Osteocyte (in vitro differentiated cells): ENCODE results near the gene GRHL3. TPM values are rescaled to one million over a fixed set of nuclear protein-coding genes. Genes with fewer than 3 reads are reported as not detected.

Experiments used
- DNase-seq: peaks from one replicate; pipeline ENCODE4 v3.0.0; 2021; ENCODE audit warnings: mixed read lengths; ENCODE audit not compliant: unreplicated experiment; ENCODE audit errors: extremely low spot score
- H3K27ac Mint-ChIP-seq: one replicate; pipeline ENCODE4 v1.8.0; 2021; ENCODE audit warnings: mild to moderate bottlenecking, mixed read lengths; ENCODE audit not compliant: unreplicated experiment
- H3K27me3 Mint-ChIP-seq: one replicate; pipeline ENCODE4 v1.8.0; 2021; ENCODE audit warnings: mixed read lengths; ENCODE audit not compliant: unreplicated experiment
- H3K36me3 Mint-ChIP-seq: one replicate; pipeline ENCODE4 v1.8.0; 2021; ENCODE audit warnings: mixed read lengths; ENCODE audit not compliant: unreplicated experiment
- H3K4me1 Mint-ChIP-seq: one replicate; pipeline ENCODE4 v1.8.0; 2021; ENCODE audit warnings: mixed read lengths; ENCODE audit not compliant: unreplicated experiment
- H3K4me3 Mint-ChIP-seq: one replicate; pipeline ENCODE4 v1.8.0; 2021; ENCODE audit warnings: mild to moderate bottlenecking, moderate library complexity, mixed read lengths; ENCODE audit not compliant: unreplicated experiment
- H3K9me3 Mint-ChIP-seq: one replicate; pipeline ENCODE4 v1.8.0; 2021; ENCODE audit warnings: mixed read lengths; ENCODE audit not compliant: unreplicated experiment
- CTCF ChIP-seq: fragments of 200-600 bp; sonication (generic); IDR thresholded peaks from 2 replicates; pipeline ENCODE4 v1.5.0; 2021; ENCODE audit warnings: antibody characterized with exemption, mild to moderate bottlenecking, moderate library complexity
- total RNA-seq: library from RNA; stranded (reverse); gene quantifications from 2 replicates; pipeline ENCODE4 v1.2.1, GENCODE V29; 2021

GRHL3 gene
- total RNA-seq, 1 donor from 2014 or later: not detected

GRCh38 chr1:24403806-24404205 lies 84.6 kb downstream of the GRHL3 start:
- H3K4me1 Mint-ChIP-seq: no peaks in the 10 kb centered on the region
- H3K27ac Mint-ChIP-seq: no peak overlapping the region
- peaks cover 5% of the 10 kb centered on the region for H3K9me3 Mint-ChIP-seq
- no peak for TF ChIP-seq CTCF
- H3K4me3 Mint-ChIP-seq: no peak overlapping the region
- no peak for DNase-seq
- peaks cover 13% of the 10 kb centered on the region for H3K36me3 Mint-ChIP-seq
- H3K27me3 Mint-ChIP-seq: no peaks in the 10 kb centered on the region

Other genes with a start within 250 kb of the GRHL3 start
- gene MYOM3, start 207.2 kb upstream of the GRHL3 start, total RNA-seq: not detected in 2 replicates
- gene IL22RA1, start 176.2 kb upstream of the GRHL3 start, total RNA-seq: not detected in 2 replicates
- gene IFNLR1, start 132.1 kb upstream of the GRHL3 start, total RNA-seq: 0.16 TPM in 1 of 2 replicates, not detected in the other
- 5.3 and 5.4 TPM in 2 replicates for gene STPG1, start 94.4 kb downstream of the GRHL3 start, total RNA-seq
- 25.8 and 28.4 TPM in 2 replicates for gene NIPAL3, start 96.4 kb downstream of the GRHL3 start, total RNA-seq
- 9.8 and 10.3 TPM in 2 replicates for gene RCAN3, start 183.5 kb downstream of the GRHL3 start, total RNA-seq
- gene NCMAP, start 236.7 kb downstream of the GRHL3 start, total RNA-seq: not detected in 2 replicates